Loucy (cell line): ENCODE data around the gene BCAS1.

Source experiments
- H2AFZ ChIP-seq: fragments of 200-600 bp; sonication (generic); 2 replicates; pipeline ENCODE4 v1.6.0; 2016; ENCODE audit warnings: antibody characterized with exemption, mild to moderate bottlenecking, low read length, moderate library complexity
- H3F3A ChIP-seq: fragments of 200-600 bp; 2 replicates; pipeline ENCODE4 v1.6.0; 2016; ENCODE audit warnings: antibody characterized with exemption, low read depth, mild to moderate bottlenecking
- H3K27me3 ChIP-seq: fragments of 200-600 bp; sonication (generic); 2 replicates; pipeline ENCODE4 v1.6.1; 2014; ENCODE audit warnings: low read length, mild to moderate bottlenecking; ENCODE audit not compliant: insufficient read depth, poor library complexity, severe bottlenecking
- H3K36me3 ChIP-seq: fragments of 200-600 bp; sonication (generic); 2 replicates; pipeline ENCODE4 v1.6.1; 2016; ENCODE audit warnings: low read length; ENCODE audit not compliant: insufficient read depth
- H3K4me1 ChIP-seq: fragments of 200-600 bp; sonication (generic); 2 replicates; pipeline ENCODE4 v1.5.1; 2014; ENCODE audit warnings: low read length, mild to moderate bottlenecking; ENCODE audit not compliant: insufficient read depth, poor library complexity, severe bottlenecking
- H3K4me2 ChIP-seq: fragments of 200-600 bp; sonication (generic); 2 replicates; pipeline ENCODE4 v1.6.0; 2014; ENCODE audit warnings: antibody characterized with exemption, low read length, low read depth, mild to moderate bottlenecking; ENCODE audit not compliant: poor library complexity, severe bottlenecking
- H3K4me3 ChIP-seq: fragments of 200-600 bp; sonication (generic); 2 replicates; pipeline ENCODE4 v1.5.1; 2014; ENCODE audit warnings: low read length, mild to moderate bottlenecking, mixed read lengths; ENCODE audit not compliant: poor library complexity, severe bottlenecking
- H3K79me2 ChIP-seq: fragments of 200-600 bp; sonication (generic); 2 replicates; pipeline ENCODE4 v1.6.1; 2014; ENCODE audit warnings: low read length; ENCODE audit not compliant: insufficient read depth
- H3K9ac ChIP-seq: fragments of 200-600 bp; sonication (generic); 2 replicates; pipeline ENCODE4 v1.6.0; 2014; ENCODE audit warnings: mild to moderate bottlenecking, low read depth, low read length, moderate library complexity; ENCODE audit not compliant: poor library complexity, severe bottlenecking
- H3K9me2 ChIP-seq: fragments of 200-600 bp; sonication (generic); replicated peaks from 2 replicates; pipeline ENCODE4 v1.6.1; 2016; ENCODE audit warnings: low read depth, low read length, mixed read lengths
- H3K9me3 ChIP-seq: fragments of 200-600 bp; sonication (generic); 2 replicates; pipeline ENCODE4 v1.6.1; 2014; ENCODE audit warnings: mild to moderate bottlenecking, antibody characterized with exemption, low read length, low read depth; ENCODE audit not compliant: insufficient read depth
- H4K20me1 ChIP-seq: fragments of 200-600 bp; sonication (generic); 2 replicates; pipeline ENCODE4 v1.6.0; 2014; ENCODE audit warnings: antibody characterized with exemption, low read length, mild to moderate bottlenecking; ENCODE audit not compliant: insufficient read depth, poor library complexity, severe bottlenecking
- CTCF ChIP-seq: fragments of 200-600 bp; sonication (generic); conservative IDR thresholded peaks from 2 replicates; pipeline ENCODE4 v1.5.1; 2014; ENCODE audit warnings: mild to moderate bottlenecking, antibody characterized with exemption, low read length
- EZH2phosphoT487 ChIP-seq: fragments of 200-600 bp; IDR thresholded peaks from 2 replicates; pipeline ENCODE4 v1.6.1; 2018; ENCODE audit warnings: antibody characterized with exemption, mild to moderate bottlenecking, moderate library complexity, borderline replicate concordance

The BCAS1 gene

GRCh38 chr20:53941680-53942471 is 128.5 kb downstream of the BCAS1 start:
- no peaks in the 10 kb centered on the region for H3K9me3 ChIP-seq
- no peak for TF ChIP-seq CTCF
- TF ChIP-seq EZH2phosphoT487 = no peak
- no peaks in the 10 kb centered on the region for H4K20me1 ChIP-seq
- no peaks in the 10 kb centered on the region for H3F3A ChIP-seq
- H3K36me3 ChIP-seq = no peaks in the 10 kb centered on the region
- H3K9me2 ChIP-seq = no peaks in the 10 kb centered on the region
- no peaks in the 10 kb centered on the region for H3K79me2 ChIP-seq
- peaks cover 30% of the 10 kb centered on the region for H3K4me1 ChIP-seq
- H3K4me3 ChIP-seq = no peak overlapping the region
- no peak overlapping the region for H3K9ac ChIP-seq
- H2AFZ ChIP-seq = peak overlapping the region; percentile 79
- H3K4me2 ChIP-seq = no peak overlapping the region
- H3K27me3 ChIP-seq = no peaks in the 10 kb centered on the region

GRCh38 chr20:53940907-53941545 is 129.4 kb downstream of the BCAS1 start:
- Histone ChIP-seq H3F3A (no peaks in the 10 kb centered on the region), H3K79me2 (no peaks in the 10 kb centered on the region), H3K9me3 (no peaks in the 10 kb centered on the region), H3K27me3 (no peaks in the 10 kb centered on the region), H3K4me1 (peaks cover 32% of the 10 kb centered on the region), H3K9me2 (no peaks in the 10 kb centered on the region), H2AFZ (peak overlapping the region; percentile 54), H3K9ac (no peak overlapping the region), H3K4me3 (no peak overlapping the region), H3K4me2 (no peak overlapping the region), H4K20me1 (no peaks in the 10 kb centered on the region), H3K36me3 (no peaks in the 10 kb centered on the region)
- TF ChIP-seq EZH2phosphoT487 (no peak), CTCF (no peak)

DNA sequence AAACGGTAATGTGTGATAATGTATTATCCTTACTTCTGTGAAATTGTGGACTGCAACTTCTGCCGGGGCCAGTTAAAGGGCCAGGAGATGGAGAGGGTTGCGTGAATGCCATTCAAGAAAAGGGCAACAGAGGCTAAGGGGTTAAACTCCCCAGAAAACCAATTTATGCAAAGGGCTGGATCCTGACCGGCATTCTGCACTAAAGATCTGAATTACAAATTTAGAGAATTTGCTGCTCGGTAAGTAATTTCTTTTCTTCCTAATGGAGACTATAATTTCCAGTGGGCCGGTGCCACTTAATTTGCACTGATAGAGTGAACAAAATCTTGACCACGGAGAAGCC is 130.1 kb downstream of the BCAS1 start:
- no peaks in the 10 kb centered on the region for H3K9me3 ChIP-seq
- no peaks in the 10 kb centered on the region for H3K36me3 ChIP-seq
- no peaks in the 10 kb centered on the region for H3K79me2 ChIP-seq
- H3K4me1 ChIP-seq = peaks cover 39% of the 10 kb centered on the region
- TF ChIP-seq EZH2phosphoT487 (no peak), CTCF (no peak)
- no peaks in the 10 kb centered on the region for H3K9me2 ChIP-seq
- no peak overlapping the region for H3K4me3 ChIP-seq
- H3K4me2 ChIP-seq = no peak overlapping the region
- H2AFZ ChIP-seq = peak overlapping the region; percentile 54
- no peaks in the 10 kb centered on the region for H4K20me1 ChIP-seq
- no peak overlapping the region for H3K9ac ChIP-seq
- no peaks in the 10 kb centered on the region for H3K27me3 ChIP-seq
- peaks cover under 1% of the 10 kb centered on the region for H3F3A ChIP-seq
